GM21447 (cell line): Measurements from ENCODE around the gene S100A5.

ENCODE experiments used
- ATAC-seq: cut with Tn5 transposase; IDR thresholded peaks from one replicate; pipeline ENCODE4 v1.9.1; 2021; ENCODE audit not compliant: unreplicated experiment

The S100A5 gene

GRCh38 chr1:153548722-153549688, 8.3 kb upstream of the S100A5 start, which contains the start of gene S100A3:
Gene S100A3, minus strand, starts transcription at chr1:153549258. Its CDS starts 773 bp downstream, at chr1:153548485.
- no peak for ATAC-seq

DNA sequence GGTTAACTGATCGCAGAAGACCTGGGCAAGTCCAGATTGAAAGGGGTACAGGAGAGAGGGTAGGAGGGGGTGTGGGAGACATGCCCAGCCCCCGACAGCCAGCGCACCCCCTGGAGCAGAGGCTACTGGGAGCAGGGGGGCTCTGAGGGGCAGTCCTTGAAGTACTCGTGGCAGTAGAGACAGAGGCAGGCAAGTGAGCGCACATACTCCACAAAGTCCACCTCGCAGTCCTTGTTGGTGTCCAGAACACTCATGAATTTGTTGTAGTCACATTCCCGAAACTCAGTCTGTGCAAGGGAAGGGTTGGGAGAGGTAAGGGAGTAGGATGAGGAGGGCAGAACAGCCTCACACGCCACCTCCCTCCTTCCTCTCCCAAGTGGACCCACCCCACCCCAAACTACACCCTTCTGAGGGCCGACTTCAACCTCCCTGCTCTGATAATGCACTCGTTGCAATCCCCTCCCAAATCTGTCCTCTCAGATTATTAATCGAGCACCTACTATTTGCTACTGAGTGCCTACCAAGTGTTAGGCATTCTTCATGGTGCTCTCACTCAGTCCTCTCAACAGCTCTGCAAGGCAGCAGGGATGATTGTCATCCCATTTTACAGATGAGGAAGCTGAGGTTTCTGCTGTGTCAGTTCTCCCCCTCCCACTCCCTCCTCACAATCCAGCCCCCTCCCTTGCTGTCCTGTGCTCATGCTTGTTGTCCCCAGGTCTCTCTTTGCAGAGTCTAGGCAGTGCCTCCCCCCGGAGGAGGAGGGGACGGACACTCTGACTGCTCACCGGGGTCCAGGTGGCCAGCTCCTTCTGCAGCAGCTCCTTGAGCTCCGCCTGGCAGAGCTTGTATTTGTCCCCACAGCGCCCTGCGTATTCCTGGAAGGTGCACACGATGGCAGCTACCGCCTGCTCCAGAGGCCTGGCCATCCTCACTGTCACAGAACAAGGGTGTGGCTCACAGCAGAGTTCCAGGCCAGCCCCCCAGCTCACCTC, 7.1 kb upstream of the S100A5 start:
- no peak for ATAC-seq

- no peak for ATAC-seq
Measured at GRCh38 chr1:153546796-153547559, 6.2 kb upstream of the S100A5 start.

DNA sequence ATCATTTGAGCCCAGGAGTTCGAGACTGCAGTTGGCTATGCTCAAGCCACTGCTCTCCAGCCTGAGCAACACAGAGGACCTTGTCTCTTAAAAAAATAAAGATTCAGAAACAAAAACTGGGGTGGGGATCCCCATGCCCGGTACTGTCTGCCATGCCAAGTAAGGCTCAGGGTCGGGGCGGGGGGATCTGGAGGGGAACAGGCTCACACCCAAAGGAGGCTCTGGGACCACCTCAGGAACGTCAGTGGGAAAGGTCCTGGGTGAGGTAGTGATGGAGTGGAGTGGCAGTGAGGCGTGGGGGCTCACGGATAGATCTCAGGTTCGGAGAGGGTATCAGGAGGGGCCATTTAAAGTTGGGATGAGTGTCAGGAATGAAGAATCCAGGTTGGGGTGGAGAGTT, 5.6 kb upstream of the S100A5 start:
- no peak for ATAC-seq

DNA sequence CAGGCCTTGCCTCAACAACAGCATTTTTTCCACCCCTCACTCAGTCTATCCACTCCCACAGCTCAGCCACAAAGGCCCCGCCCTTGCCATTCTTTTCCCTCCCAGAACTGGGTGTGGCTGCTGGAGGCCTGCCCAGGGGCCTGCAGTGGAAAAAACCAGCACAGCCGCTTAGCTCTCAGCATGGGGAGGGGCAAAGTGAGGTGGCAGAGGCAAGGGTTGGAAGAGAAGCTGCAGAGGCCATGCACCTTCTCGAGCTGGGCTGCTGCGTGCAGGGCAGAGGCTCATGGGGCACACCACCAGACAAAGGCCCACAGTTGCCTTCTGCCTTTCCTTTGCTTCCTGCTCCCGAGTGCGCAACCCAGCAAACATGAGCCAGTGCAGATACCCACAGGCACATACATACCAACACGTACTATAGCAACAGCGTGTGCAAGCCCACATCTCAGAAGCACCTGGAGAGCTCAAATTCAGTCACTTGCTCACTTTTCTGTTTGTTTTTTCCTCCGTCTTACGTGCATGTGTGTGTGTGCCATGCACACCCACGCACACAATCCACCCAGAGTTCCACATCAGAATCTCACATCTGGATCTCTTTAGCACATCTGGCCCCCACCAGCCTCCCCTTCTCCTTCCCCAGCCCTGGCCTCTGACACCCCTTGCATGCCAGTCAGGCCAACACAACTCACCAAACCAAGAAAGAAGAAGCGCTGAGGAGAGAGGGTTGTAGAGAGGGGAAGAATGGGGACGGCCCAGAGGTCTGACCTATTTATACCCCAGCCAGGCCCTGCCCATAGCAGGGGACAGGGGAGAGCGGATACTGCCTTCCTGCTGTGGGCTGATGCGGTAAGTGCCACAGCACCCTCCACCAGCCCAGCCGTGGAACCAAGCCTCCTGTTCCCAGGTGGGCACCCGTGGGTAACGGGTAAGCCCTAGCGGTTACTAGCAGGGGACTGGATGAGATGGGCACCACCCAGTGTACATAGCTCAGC, 4.6 kb upstream of the S100A5 start, which contains the start of gene S100A4:
Gene S100A4, minus strand, starts transcription at position 740 of the 989 bp plus-strand sequence. CDS start 1,012 bp downstream, outside the sequence.
- ATAC-seq = peak; percentile 57

DNA sequence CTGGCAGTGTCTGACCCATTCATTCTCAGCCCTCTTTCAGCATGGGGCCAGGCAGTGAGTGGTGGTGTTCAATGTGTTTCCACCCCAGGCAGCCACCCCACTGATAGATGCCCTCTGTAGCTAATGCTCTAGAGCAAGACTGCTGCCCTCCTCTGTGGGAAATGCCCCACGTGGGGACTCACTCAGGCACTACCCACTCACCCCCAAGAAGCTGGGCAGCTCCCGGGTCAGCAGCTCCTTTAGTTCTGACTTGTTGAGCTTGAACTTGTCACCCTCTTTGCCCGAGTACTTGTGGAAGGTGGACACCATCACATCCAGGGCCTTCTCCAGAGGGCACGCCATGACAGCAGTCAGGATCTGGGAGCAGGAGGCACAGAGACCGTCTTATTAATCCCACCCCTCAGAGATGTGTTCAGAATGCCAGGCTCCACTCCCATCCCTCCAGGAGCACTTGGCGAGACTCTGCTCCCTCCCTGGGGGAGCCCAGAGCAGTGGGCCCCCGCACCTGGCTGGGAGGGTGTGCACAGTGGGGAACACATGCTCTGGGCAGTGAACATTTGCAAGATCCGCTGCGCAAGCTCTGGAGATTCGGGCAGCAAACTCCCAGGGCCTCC, 3.8 kb upstream of the S100A5 start:
- ATAC-seq = no peak

DNA sequence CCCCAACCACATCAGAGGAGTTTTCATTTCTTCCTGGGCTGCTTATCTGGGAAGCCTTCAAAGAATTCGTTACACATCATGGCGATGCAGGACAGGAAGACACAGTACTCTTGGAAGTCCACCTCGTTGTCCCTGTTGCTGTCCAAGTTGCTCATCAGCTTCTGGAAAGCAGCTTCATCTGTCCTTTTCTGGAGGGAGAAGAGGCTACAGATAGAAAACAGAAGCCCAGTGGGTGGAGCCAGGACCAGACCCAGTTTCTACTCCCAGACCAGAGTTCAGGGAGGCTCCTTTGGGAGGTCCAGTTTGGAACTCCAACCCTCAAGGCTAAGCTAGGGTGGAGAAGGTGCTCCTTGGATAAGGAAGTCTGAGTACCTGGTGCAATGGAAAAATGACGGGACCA, 3.0 kb upstream of the S100A5 start:
- no peak for ATAC-seq

DNA sequence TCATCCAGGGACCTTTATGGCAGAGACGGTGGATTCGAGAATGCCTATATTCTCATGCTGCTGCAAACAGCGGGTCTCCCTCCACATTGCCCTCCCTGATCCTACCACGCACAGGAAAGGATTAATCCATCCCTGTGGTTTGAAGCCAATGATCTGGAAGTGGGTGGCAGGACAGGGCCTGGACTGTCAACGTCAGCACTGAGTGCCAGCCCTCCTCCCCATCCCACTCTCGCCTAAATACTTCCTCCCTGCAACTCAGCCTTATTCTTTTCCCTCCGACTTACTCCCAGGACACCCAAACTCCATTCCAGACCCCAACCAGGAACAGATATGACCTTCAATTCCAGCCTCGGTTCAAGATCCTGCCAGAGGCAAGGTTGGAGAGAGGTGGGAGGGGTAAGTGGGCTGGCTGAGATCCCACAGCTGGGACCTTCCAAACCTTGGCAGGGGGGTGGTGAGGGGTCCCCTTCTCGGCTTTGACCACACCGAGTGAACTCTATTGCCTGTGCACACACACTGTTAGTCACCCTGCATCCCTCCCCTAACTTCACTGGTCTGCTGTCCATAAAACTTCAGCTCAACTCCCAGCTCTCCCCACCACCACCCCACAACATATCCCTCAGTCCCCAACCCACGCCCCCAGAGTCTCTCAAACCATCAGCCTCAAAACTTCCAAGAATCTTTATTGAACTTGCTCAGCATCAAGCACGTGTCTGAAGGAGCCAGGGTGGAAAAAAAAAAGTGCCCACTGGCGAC, 2.4 kb upstream of the S100A5 start:
- ATAC-seq = no peak

GRCh38 chr1:153541641-153542590, 1.2 kb upstream of the S100A5 start:
- no peak for ATAC-seq

DNA sequence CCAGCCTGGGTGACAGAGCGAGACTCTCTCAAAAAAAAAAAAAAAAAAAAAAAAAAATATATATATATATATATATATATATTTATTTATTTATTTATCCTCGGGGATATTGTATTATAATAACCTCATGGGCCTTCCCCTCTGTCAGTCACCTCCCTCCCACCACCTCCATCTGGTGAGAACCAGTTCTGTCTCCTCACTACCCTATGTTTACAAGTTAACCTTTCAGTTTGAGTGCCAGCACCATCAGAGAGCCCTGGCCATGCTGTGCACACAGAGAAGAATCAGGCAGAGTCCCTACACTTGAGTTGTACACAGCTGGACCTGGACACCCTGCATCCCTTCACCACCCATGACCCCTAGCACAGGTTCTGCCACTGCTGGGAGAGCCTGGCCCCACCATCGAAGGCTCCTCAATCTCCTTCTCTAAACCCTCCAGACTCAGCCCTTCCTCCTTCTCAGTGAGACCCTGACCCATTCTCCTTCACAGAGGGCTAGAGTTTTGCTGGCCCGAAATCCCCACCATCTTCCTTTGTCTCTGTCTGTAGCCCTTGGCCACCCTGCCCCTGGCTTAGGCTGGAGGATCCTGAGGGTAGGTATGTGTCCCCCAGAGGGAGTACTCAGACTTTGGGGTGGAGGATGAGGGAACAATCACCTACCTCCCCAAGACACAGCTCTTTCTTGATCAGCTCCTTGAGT, 1.2 kb downstream of the S100A5 start:
- ATAC-seq = no peak

DNA sequence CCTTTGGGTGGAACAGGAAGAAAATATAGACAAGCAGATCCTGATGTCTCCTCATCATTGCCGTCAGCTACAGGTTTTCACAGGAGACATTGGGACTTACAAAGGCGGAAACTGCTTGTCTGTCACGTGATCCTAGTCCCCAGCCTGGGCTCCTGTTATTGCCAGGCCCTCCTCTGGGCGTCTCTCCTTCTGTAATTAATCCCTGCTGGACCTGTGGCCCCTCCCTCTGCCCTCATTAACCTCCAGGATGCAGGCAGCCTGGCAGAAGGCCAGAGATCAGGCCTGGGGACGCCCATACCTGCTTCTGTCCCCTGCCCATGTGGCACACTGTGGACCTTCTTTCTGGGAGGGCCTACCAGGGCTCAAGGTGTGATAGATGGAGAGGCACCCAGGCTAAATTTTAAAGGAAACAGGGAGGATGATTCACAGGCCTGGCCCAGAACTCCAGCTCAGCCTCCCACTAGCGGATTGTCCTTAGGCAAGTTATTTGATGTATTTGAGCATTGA, 2.4 kb downstream of the S100A5 start:
- no peak for ATAC-seq

DNA sequence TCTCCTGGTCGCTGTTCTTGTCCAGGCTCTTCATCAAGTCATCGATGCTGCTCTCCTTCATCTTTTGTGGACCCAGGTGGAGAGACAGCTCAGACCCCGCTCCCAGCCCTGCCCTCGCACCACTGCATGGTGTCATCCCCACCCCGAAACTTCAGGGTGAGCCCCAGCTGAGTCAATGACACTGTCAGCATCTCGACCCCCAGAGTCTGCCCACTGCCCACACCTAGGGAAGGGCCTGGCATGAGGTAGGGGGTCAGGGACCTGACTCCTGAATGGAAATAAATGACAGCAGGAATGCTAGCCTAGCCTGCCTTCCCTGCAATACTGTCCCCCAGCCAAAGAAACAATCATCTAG, 3.4 kb downstream of the S100A5 start:
- no peak for ATAC-seq

DNA sequence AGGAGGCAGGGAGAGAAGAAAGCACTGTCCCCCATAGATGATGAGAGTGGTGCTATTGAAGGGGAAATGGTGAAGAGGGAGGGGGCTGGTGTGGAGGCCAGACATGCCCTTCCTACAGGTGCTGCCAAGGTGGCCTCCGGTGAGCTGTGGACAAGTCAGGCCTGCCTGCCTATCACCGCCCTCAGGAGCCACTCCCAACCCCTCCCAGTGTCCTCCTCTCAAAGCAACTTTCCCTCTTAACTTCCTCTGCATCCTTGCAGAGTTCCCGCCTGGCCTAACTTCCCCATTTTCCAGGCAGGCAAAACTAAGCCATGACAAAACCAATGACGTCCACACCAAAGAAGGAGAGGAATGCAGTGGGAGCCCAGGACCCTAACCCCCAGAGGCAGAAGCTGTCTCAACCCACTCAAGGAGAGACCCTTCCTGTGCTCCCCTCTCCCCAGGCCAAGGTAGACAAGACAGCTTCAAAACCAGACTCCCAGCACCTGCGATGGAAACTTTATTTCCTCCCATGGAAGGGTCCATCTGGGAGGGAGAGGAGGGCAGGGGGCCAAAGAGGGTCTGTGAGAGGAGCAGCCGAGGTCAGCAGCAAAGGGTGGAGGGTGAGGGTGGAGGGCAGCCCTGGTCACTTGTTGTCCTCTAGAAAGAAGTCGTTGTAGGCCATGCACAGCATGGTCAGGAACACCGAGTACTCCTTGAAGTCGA, 3.9 kb downstream of the S100A5 start:
- no peak for ATAC-seq

DNA sequence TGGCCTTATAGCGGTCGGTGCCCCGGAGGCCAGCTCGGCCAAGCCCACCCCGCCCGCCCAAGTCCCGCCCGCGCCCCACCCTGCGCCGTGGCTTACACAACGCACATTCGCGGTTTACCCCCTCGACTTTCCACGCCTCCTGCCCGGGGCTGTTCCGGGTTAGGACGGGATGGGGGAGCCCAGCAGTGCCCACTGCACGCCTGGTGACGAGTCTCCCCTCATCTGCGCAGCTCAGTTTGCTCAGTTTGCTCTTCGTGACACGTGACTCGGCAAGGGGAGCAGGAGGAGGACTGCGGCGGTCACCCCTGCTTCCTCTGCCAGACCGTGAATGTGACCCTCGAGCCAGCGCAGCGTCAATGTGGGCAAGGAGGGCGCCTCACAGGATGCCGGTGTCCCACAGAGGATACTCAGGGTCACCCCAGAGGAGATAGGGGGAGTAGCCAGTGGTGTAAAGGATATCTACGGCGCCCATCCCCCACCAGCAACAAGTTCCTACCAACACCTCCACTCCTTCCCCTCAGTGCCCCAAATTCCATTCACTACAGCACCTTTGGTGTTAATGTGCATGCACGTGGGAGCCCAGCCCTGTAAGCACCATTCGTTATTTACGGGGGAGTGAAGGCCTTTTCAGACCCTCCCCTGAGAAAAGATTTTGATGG, 4.6 kb downstream of the S100A5 start:
- peak; percentile 49 for ATAC-seq
